ENCODE measurements around the gene VMO1.

- TF ChIP-seq CTCF (IDR thresholded peaks at IDR 0.05) (no peak), POLR2A (IDR thresholded peaks at IDR 0.05) (no peak)
Measured at GRCh38 chr17:4810696-4811290, 24.6 kb upstream of the VMO1 start.

All from tibial nerve (tissue), 3 donors.